ENCODE results near the gene NMRAL1. TPM values are rescaled to one million over a fixed set of nuclear protein-coding genes. Genes with fewer than 3 reads are reported as not detected.
A peak's percentile ranks its signal among the peaks of the same experiment; 100 is the strongest.

The NMRAL1 gene
- total RNA-seq, 1 experiment from 2014 or later: 40.7 TPM

- DNase-seq (ENCODE audit: low read depth): no peak
These were observed 47.6 kb downstream of the NMRAL1 start for GRCh38 chr16:4426722-4427372.

DNA sequence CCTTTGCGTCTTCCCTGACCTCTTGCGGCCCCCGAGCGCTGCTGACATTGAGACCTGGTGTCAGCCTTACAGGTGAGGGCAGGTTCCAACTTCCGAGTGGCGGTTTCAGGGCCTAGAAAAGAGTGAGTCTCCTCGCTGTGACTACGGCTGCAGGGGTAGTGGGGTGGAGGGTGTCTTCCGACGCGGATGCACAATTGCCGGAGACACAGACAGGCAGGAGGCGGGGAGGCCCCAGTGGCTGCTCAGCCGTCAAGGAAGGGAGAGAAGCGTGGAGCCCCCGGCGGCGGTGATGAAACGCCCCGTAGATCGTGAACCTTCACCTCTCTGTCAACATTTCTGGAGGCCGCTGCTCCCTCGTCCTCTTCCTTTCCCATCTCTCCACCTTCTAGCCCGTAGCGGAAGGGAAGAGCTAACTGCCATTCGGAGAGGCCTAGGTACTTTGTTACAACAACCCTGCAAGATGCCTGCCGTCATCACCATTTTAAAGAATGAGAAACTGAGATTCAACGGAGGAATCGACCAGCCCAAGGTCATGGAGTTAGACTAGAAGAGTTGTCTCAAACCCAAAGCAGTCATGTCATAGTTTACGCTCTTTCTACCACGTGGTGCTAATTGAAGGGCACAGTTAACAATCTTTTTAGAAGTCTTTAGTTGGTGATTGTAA lies 48.3 kb downstream of the NMRAL1 start:
- no peak for DNase-seq (ENCODE audit: low read depth)

DNA sequence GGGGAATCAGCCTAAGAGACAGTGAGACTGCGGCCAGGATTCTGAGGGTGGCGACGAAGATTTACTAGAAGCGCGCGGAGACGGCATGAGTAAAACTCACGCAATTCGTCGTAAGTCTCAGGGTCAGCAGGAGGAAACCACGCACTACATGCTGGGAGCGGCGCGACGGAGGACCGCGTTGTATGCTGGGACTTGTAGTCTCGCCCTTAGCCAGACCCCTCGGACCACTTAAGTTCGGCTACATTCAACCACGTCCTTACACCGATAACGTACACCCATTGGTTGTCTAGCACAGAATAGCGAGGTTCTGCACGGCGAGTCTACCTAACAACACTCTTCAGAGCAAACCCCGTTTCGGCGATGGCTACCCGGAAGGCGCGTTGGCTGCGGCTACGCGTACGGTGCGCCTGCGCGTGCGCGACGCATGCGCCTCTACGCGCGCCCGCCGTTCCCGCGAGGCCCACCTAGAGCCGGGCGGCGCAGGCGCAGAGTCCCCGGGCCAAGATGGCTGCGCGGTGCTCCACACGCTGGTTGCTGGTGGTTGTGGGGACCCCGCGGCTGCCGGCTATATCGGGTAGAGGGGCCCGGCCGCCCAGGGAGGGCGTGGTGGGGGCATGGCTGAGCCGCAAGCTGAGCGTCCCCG lies 48.9 kb downstream of the NMRAL1 start, which contains the start of gene DNAJA3:
TSS of gene DNAJA3 (plus strand) at position 491 of the 643 bp plus-strand sequence. CDS start at position 505, 14 bp downstream.
- peak; percentile 94 for DNase-seq (ENCODE audit: low read depth)

GRCh38 chr16:4420505-4421105 lies 53.8 kb downstream of the NMRAL1 start:
- no peak for DNase-seq (ENCODE audit: low read depth)

DNA sequence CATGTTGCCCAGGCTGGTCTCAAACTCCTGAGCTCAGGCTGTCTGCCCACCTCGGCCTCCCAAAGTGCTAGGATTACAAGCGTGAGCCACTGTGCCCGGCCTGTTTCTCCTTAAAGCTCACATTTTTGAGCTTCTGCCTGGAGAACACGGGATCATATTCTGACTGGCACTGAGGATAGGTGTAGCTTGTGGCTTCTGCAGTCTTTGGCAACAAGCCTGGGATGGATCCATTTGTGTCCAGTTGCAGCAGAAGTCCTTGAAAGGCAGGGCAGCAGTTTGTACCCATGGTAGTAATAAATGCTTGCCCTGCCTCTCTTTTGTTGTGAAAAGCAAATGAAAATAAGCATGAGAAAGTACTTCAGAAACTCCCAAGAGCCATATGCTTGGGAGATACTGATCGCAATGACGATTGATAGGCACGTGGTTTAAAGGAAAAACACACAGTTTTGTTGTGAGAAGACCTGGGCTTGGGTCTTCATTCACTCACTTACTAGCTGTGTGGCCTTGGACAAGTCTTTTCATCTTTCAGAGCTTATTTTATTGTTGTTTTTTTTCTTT lies 54.9 kb downstream of the NMRAL1 start:
- DNase-seq (ENCODE audit: low read depth): no peak

GRCh38 chr16:4416200-4417032 lies 58.0 kb downstream of the NMRAL1 start, which contains the start of gene CORO7:
Gene CORO7, minus strand, starts transcription at chr16:4416596. Its CDS starts 78 bp downstream, at chr16:4416518.
- peak; percentile 88 for DNase-seq (ENCODE audit: low read depth)

DNA sequence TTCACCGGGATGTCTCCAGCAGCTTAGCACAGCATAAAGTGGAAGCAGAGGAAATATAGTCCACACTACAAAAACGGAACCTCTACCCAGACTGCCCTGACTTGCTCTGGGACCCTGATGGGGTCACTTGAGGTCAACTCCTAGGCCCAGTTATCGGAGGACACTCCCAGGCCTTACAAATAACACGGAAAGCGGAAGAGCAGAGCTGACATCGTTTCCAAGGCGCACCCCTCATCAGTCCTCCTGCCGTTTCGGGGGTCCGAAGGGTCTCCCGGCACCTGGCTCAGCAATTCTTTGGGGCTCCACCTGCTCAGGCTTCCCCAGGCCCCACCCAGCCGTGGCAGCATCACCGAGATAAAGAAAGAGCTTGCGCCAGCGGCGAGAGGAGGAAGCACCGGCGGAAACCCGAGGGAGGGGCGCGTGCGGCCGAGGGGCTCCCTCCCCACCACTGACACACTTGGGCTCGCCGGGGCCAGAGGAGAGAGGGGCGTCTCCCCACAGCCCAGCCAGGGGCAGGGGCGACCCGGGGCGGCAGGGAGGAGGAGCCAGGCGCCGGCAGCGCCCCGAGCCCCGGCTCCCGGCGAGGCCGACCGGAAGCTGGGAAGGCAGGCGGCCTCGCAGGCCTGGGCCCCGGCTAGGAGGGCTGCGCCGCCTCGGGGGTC lies 58.8 kb downstream of the NMRAL1 start:
- DNase-seq (ENCODE audit: low read depth): peak; percentile 19

GRCh38 chr16:4414187-4414917 lies 60.1 kb downstream of the NMRAL1 start:
- DNase-seq (ENCODE audit: low read depth): no peak

DNA sequence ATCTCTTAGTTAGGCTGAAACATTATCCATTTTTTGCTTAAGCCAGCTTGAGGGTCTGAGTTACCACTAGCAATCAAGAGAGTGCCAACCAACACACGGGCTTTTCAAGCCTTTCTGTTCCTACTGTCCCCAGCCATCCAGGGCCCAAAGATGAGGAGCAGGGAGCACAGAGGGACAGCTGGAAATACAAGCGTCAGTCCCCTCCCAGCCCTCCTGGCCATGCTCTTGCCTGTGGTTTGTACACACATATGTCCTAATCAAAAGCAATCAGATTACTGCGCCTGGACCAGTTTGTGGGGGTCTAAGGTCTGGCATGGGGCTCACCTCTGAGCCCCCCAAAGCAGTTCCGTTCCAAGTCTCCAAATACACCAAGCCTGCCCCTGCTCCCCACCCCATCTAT lies 61.6 kb downstream of the NMRAL1 start:
- no peak for DNase-seq (ENCODE audit: low read depth)

DNA sequence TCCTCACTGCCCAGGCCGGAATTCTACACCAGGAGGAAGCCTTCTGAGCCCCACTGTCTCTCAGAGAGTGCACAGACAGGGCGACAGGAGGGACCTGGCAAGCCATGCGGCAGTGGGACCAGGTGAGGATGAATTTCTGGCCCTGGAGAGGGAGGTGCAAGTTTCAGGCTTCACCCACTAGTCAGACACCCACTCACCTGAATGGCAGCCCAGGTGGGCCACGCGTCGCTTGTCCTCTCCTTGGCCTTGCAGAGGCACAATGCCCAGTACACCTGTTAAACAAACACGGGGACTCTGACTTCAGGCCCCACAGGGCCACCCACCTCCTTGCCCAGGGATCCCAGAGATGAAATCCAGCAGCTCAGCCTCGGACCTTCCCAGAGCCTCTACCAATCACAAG lies 62.3 kb downstream of the NMRAL1 start:
- DNase-seq (ENCODE audit: low read depth): no peak

Other genes with a start within 250 kb of the NMRAL1 start
- gene SRL, start 232.5 kb downstream of the NMRAL1 start, total RNA-seq (2014; rRNA removed): not detected in 2 replicates
- gene TFAP4, start 201.6 kb downstream of the NMRAL1 start, total RNA-seq (2014; rRNA removed): 7.0 and 11.1 TPM in 2 replicates
- gene GLIS2, start 158.6 kb downstream of the NMRAL1 start, total RNA-seq (2014; rRNA removed): 1.1 and 1.3 TPM in 2 replicates
- 48.1 and 62.2 TPM in 2 replicates for gene PAM16, start 123.3 kb downstream of the NMRAL1 start, total RNA-seq (2014; rRNA removed)
- gene VASN, start 102.8 kb downstream of the NMRAL1 start, total RNA-seq (2014; rRNA removed): 7.1 and 12.5 TPM in 2 replicates
- gene CORO7, start 58.0 kb downstream of the NMRAL1 start, total RNA-seq (2014; rRNA removed): 23.7 and 34.8 TPM in 2 replicates
- 64.2 and 69.4 TPM in 2 replicates for gene DNAJA3, start 48.8 kb downstream of the NMRAL1 start, total RNA-seq (2014; rRNA removed)
- 48.6 and 49.9 TPM in 2 replicates for gene HMOX2, start 1.8 kb upstream of the NMRAL1 start, total RNA-seq (2014; rRNA removed)
- gene CDIP1, start 64.1 kb upstream of the NMRAL1 start, total RNA-seq (2014; rRNA removed): 19.5 and 24.9 TPM in 2 replicates
- 0.06 TPM in 1 of 2 replicates, not detected in the other for gene C16orf96, start 81.7 kb upstream of the NMRAL1 start, total RNA-seq (2014; rRNA removed)
- gene UBALD1, start 140.3 kb upstream of the NMRAL1 start, total RNA-seq (2014; rRNA removed): 4.5 and 7.7 TPM in 2 replicates
- 25.5 and 26.6 TPM in 2 replicates for gene MGRN1, start 150.2 kb upstream of the NMRAL1 start, total RNA-seq (2014; rRNA removed)
- gene NUDT16L1, start 218.9 kb upstream of the NMRAL1 start, total RNA-seq (2014; rRNA removed): 38.9 and 40.4 TPM in 2 replicates

Measured in LHCN-M2 (cell line).